NCI-H510A treated with DMSO at 0.1 percent for 48 hours (cell line): ENCODE measurements around the gene FAM171A1.

Experiments
- DNase-seq: peaks from one replicate; lab custom pipeline; 2025; lab: John Stamatoyannopoulos, UW

The FAM171A1 gene

DNA sequence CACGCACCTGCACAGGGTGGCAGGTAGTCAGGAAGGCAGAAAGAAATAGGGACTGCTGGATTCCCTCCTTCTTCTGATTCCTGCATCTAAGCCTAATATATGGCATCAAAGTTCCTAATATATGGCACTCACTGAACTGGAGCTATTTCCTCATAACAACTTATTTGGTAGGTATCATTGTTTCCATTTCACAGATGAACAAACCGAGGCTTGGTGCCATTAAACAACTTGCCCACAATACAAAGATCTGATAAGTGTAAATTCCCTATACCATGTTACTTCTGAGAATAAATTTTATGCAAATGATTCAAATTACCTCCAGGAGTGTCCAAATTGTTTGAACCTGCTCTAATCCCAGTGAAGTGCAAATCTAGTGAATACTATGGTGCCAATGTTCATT is 2.1 kb upstream of the FAM171A1 start:
- no peak for DNase-seq

DNA sequence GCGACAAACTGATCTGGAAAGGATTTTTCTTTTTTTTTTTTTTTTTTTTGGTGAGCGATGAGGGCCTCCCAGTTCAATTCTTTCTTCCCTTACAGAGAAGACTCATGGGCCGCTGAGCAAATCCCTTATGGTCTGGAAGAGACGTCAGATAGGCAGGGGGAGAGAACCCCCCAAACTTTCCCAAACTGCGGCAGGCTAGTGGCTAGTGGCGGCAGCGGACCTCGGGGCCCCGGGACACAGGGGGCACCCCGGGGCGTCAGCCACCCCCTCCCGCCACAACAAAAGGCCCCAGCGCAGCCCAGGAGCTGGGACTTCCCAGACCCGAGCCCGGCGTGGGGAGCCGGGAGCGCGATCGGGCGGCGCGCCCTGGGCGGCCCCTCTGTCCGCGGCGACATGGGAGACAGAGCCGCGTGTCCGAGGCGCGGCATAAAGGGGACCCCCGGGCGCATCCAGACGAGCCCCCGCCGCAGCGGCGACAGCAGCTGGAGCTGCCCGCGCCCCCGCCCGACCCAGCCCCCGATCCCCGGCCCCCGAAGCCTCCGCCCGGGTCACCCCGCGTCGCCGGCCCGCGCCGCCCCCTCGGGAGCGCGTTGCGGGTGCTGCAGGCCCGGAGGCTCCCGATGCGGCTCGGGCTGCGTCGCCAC is 755 bp downstream of the FAM171A1 start:
- peak; percentile 22 for DNase-seq

DNA sequence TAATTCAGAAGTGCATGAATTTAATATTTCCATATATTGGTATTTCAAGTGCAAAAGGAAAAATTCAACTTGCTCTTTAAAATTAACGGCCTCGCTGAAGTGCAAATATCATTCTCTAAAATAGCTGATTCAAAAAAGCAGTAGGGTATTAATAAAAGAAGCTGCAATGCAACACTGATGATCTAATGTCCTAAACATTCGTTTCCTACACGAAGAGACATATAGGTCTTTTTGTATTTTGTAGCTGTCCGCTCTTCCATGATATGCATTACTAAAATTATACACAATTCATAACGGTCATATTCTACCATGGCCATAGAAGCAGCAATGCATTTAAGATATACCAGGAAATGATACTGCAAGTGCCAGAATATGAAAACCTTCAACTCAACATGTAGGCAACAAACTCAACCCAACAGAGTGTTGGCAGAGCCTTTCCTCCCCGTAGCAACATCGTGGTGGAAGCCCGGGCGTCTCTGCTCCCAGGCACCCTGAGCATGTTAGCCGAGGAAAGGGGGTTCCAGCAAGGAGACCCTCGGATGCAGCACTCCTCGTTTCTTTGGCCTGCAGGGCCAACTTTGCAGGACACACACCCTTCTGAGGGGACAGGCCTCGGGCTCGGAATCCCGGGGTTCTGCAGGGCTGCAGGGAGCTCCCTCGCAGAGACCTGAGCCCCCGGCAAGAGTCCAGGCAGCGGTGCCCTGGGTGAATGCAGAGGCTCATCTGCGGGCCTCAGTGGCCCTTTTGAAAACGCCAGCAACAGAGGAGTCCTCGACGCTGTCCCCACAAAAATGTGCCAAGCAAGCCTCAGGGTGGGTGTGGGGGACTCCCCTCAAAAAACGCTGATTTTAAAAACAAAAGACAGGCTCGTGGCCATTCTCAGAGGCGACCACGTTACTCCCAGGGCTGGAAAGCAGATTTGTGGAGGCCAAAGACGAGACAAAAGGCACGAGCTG is 1.6 kb downstream of the FAM171A1 start:
- no peak for DNase-seq

DNA sequence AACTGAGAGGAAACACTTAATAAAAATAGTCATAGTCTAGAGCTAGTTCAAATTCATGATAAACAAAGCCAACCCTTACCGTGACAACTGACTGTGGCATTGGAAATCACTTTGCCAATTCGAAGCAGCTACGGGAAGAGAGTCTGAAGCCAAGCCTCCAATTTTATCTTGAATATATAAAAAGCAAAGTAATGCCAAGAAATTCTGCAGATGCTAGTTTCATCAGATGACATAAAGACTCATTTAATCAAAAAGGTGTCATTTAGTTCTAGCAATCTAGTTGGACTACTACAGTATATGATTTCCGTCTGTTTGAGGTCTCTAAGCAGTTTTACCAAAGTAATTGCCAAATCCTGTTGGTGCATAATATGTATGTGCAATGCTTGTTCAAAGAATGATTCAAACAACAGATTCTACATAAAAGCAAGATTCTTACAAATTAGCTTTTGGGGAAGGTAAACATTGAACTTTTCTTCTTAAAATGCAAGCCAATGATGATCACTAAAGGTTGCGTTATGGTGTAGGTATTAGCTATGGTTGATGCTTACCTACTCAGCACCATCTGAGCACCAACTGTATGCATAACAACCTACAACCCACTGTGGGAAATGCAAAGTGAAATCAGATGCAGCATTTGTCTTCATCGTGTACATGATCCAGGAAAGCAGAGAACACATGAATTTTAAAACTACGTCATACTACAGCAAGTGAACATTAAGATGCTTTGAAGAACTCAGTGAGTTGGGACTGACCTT is 2.8 kb downstream of the FAM171A1 start:
- DNase-seq, result no peak

DNA sequence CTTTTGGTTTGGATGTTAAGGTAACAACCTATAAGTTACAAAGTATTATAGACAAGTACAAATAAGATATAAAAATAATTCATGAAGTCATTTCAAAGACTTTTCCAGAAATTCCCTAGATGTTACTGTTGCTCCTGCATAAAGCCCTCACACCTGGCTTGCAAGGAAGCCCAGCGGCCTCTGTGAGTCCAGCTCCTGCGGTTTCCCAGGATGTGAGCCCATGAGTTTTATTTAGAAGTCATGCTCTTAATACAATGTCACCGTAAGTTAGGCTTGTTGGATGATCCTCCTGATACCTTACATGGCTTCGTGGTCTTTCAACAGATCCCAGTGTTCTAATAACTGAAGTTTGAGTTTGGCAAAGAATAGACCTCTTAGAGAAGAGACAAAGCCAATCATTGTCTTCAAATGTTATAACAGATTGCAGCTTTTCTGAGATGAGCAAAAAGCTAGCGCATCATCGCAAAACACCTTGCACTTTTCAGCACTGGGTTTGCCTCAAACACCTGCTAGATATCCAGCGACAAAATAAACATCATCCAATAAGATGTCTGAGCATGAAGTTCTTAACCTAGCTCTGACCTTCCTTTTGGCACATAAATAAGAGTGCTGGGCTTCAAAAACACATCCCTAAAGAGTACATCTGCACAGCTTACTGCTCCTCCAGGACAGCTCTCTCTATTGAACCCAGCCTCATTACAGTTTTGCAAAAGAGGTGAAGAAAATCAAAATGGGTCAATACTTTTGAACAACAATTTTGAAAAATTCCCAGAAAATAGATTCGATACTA is 3.6 kb downstream of the FAM171A1 start:
- no peak for DNase-seq

DNA sequence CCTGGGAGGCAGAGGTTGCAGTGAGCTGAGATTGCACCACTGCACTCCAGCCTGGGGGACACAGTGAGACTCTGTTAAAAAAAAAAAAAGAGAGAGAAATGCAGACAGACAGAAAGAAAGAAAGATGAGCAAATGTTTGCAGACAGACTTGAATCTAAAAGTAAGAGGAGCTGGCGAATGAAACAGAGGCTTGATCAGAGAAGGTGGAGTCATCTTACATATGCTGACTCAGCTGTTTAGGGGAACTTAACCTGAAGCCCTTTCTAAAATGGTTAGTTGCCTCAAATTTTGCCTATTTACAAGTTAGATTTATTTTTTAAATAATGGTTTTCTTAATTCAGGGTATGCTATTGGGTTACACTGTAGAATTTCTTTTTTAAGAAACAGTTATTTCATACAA is 5.4 kb downstream of the FAM171A1 start:
- no peak for DNase-seq

DNA sequence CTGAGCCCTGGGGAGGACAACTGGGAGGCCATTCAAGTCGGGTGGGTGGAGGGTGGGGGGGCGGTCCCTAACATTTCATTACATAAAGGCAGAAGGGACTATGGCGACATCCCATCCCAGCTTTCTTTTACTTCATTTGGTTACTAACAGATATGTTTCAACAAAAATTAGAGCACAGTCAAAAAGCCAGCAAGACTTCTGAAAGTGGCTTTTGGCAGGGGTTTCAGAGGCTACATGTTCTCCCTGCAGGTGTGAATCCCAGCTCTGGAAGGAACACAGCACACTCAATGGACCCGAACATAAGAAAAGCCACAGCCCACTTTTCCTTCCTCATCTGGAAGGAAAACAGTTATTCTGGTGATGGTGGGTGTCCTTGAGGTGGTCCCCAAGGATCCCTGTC is 7.1 kb downstream of the FAM171A1 start:
- no peak for DNase-seq

DNA sequence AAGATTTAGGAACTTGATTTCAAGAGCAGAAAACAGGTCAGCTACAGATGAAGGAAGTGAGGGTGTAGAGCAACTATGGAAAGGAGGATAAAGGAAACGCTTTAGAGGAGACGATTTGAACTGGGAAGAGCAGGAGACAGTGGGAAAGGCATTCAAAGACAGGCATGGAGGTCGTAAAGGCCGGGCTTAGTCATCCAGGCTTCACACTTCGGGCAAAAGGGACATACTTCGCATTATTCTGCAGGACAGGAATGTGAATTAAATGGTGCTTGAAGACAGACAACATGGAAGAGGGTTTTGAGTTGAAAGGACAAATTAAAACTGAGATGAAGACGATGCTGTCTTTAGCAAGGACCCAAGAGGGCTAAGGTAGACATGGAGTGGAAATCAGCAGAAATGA is 8.1 kb downstream of the FAM171A1 start:
- no peak for DNase-seq

DNA sequence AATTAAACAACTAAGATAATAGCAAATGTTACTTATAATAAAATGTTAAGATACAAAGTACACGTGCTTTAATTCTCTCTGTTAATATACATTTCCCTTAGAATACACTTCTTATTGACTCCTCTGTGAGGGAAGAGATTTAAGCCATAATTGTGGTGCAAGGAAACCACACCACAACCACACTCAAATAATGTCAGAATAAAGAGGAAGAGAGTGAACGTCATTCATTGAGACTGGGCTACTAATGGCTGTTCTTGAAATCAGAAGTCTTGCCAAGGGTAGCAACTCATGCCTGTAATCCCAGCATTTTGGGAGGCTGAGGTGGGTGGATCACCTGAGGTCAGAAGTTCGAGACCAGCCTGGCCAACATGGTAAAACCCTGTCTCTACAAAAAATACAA is 10.0 kb downstream of the FAM171A1 start:
- no peak for DNase-seq

DNA sequence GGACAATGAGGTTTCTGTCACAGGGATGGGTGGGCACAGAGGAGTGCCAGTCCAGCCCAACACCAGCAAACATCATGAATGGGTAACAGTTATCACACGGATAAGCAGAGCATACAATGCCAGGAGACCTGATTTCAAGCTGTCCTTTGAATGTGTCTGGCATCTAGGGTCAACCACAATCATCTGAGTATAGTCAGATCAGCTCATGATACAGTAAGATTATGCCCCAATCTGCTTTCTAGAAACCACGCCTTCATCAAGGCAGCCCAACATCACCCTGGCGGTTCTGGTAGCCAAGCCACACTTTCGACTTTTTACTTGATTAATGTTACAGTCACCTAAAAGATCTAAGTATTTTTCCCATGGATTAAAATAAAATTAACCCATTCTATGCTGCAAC is 10.5 kb downstream of the FAM171A1 start:
- DNase-seq, result no peak

DNA sequence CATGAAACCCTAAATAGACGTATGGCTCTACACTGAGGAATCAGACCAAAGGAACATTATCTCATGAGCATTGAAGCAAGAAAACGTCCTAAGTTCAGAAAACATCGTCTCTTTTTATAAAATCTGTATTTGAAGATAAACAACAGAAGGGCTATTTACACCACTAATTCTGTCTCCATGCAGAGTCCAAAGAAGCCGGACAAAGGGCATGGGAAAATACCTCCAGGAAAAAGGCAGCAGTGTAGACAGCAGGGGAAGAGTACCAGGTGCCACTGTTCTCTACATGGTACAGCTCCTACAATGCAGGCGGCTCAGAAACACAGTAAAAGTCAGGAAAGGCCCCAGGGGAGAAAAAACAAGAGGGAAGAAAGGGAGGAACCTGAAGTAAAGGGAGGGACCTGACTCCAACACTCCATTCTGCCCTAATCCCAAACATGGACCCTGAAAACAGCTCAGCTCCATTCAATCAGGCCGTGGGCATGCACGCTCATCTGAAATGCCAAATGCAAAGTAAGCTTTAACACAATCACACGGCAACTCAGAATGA is 17.5 kb downstream of the FAM171A1 start:
- no peak for DNase-seq

DNA sequence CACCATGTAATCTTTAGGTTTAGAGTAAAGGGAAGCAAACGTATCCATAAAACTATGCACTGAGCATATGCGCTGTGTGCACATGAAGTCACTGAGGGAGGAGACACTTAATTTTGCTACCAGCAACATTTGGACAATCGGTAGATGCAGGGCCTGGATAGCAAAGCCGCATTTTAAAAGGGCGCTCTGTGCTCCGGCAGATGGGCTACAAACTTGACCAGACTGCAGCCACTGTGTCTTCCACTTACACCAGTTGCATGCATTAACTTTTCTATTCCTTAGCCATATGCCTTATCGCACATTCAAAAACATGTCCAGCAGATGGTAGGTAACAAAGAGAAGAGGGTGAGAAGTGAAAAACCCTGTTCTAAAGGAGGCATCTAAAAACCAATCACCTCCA is 18.3 kb downstream of the FAM171A1 start:
- no peak for DNase-seq

DNA sequence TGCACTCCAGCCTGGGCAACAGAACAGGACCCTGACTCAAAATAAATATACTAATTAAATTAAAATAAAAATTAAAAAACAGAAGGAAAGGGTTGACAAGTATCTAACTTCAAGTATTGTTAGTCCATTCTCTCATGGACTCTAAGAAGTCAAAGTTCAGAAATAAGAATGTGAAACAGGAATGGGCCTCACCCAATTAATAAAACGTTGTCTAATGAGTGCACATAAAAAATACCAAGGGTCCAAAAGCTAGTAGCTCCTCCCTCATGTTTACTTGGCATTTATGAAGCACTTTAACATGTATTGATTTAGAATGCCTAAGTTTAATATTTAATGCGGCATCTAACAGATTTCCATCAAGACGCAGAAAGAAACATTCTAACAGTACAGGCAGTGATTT is 18.9 kb downstream of the FAM171A1 start:
- no peak for DNase-seq

DNA sequence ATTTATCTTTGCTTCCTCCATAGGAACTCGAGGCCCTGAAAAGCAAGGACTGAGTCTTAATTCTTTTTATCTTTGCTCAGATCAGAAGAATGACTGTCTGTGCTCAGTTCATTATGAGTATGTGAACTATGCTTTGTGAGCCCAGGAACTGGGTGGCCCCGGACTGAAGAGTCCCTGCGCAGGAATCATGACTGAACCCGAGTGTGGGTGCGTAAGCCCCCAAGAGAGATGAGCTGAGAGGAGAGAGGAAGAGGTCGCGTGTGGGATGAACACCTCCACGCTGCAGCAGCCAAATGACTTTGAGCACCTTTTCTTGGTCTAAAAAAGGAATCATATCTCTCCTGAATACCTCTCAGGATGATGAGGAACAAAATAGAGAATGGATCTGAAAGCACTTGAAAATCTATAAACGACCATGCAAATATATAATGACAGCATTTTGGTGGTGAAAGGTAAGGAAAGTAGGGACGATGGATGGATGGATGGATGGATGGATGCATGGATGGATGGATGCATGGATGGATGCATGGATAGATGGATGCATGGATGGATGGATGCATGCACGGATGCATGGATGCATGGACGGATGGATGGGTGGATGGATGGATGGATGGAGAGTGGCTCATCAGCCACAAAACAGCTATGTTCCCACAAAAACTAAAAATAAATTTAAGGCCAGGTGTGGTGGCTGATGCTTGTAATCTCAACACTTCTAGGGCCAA is 19.8 kb downstream of the FAM171A1 start:
- no peak for DNase-seq

DNA sequence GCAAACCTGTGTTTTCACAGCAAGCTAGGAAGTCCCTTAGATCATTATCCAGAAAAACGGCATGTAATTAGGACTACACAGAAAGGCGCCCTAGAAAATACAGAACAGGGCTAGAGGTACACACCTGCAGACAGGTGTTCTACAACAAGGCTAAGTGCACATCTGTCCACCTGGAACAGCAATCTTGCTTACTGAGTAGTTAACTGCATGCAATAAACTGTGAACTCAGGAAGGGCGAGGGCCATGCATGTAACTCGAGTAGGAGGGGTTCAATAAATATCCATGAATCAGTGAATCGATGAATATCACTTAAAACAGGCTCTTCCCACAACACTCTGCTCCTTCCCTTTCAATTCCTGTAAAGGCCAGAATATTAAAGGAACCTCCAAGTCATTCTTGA is 22.0 kb downstream of the FAM171A1 start:
- peak; percentile 17 for DNase-seq

DNA sequence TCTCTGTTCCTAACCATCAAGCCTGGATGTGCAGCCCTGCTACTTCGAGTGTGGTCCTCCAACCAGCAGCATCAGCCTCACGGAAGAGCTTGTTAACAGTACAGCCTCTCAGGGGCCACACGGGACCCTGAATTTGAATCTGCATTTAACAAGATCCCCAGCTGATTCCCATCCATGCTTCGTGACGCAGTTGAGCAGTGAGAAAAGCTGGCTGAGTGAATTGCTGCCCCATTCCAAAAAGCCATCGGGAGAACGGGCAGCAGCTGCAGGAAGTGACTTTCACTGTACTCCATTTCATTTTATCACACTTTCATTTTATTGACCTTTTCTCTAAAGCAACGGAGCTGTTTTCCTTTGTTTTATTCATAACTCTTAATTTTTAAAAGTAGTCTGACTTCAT is 22.5 kb downstream of the FAM171A1 start:
- DNase-seq, result no peak

DNA sequence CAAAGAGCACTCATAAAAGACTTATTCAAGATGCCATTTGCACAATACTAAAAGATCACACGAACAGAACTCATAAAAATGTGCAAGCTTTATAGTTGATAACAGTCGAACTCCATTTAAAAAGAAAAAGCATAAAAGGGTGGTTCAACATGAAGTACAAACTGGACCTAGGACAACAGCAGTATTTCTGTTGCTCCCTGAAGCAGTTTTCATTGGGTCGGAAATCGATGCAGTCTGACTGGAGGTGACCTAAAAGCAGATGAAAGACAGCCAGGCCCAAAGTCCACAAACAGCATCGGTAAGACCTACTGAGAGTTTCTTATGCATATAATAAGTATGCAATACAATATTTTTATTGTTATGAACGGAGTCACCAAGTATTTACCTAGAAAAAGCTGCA is 23.9 kb downstream of the FAM171A1 start:
- no peak for DNase-seq

DNA sequence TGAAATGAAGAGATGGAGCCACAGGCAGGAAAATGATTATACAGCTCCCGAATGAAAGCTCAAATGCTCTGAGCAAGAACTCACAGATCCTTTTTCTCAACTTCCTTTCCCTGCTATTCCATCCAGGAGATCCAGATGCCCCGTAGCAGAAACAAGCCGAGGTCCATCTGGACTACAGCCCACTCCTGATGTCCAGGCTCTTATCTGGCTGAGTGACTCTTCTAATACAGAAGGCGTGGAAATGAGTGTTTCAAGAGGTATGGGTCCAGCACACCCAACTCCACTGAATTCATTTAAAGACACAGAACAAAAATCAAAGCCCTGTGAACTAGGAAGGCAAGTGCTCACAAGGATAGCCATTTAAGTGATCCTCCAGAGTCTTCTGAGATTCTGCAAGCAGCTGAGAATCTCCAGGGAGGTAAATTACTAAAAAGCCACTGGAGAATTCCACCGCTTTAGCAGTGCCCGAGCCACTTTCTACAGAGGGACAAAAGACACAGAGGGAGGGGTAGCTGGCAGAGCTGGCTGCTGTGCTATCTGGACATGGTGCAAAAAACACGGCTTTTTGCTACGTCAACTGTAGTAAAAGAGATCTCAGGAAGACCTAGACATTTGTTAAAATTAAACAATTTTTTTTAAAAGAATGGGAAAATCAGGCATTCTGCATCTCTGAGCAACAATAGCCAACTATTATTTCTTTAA is 24.5 kb downstream of the FAM171A1 start:
- no peak for DNase-seq

DNA sequence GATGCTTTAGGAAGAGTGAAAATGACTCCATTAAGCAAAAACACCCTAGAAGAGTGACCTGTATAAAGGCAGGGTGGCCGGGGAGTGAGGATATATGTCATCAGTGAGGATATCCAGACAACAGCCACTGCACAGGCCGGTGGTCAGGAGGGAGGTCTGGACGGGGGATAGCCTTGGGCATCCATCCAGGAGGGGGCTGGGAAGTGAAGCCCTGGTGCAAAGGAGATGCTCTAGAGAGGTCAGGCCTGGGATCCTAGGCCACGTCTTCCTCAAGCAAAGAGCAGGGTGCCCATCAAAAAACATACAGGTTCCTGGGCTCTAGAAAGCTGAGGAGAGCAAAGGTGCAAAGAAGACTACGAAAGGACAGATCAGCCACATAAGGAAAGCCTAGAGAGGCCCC is 25.6 kb downstream of the FAM171A1 start:
- DNase-seq, result no peak

DNA sequence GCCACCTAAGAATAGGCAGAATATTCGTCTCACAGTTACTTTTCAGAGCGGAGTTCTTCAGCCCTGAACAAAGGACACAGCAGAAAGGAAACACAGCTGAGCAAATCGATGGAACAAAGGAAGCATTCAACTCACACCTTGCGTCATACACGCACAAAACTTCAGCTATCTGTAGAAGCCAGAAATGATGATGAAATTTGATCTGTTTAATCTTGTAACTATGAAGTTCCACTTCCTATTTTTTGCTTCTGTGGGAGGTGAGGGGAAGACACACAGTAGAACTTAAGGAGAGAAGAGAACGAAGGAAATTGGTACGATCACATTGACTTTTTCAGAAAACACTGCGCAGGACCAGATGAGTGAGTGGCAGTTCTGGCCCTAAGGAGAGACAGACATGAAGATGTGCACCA is 26.2 kb downstream of the FAM171A1 start:
- peak; percentile 61 for DNase-seq
